Hematopoietic multipotent progenitor cell (in vitro differentiated cells): ENCODE measurements around the gene SLC25A21. TPM values are rescaled to one million over a fixed set of nuclear protein-coding genes. Genes with fewer than 3 reads are reported as not detected.
A peak's percentile ranks its signal among the peaks of the same experiment; 100 is the strongest.

ENCODE experiments used
- DNase-seq, 3 donors: peaks; one replicate each; pipeline ENCODE4 v3.0.0-alpha.2; 2011 to 2015; ENCODE audit warnings: low read depth in 2 of 3, low spot score in 2 of 3
- total RNA-seq: library from RNA; depleted of rRNA; stranded (reverse); fragments of >200 nt; gene quantifications from one replicate; pipeline ENCODE4 v1.2.3, GENCODE V29; 2012

SLC25A21 gene
- total RNA-seq, 1 donor = 0.54 TPM

GRCh38 chr14:37048666-37049071 lies 123.7 kb downstream of the SLC25A21 start:
- no peak for DNase-seq

GRCh38 chr14:37047996-37048395 lies 124.4 kb downstream of the SLC25A21 start:
- DNase-seq = no peak

- no peak for DNase-seq
These were observed 125.2 kb downstream of the SLC25A21 start for GRCh38 chr14:37047226-37047625.

GRCh38 chr14:37046815-37047214 lies 125.6 kb downstream of the SLC25A21 start:
- no peak for DNase-seq

- DNase-seq = no peak
These were observed 126.9 kb downstream of the SLC25A21 start for GRCh38 chr14:37045340-37046061.

GRCh38 chr14:37037636-37038387 lies 134.6 kb downstream of the SLC25A21 start:
- DNase-seq = no peak

- no peak for DNase-seq
These were observed 135.6 kb downstream of the SLC25A21 start for GRCh38 chr14:37036669-37037341.

- no peak for DNase-seq
These were observed 137.0 kb downstream of the SLC25A21 start for GRCh38 chr14:37035401-37035800.

- DNase-seq = no peak
These were observed 137.8 kb downstream of the SLC25A21 start for GRCh38 chr14:37034410-37035285.

- no peak for DNase-seq
These were observed 139.5 kb downstream of the SLC25A21 start for GRCh38 chr14:37032863-37033262.

GRCh38 chr14:37027188-37027824 lies 145.1 kb downstream of the SLC25A21 start:
- DNase-seq = peak in 2 of 3 donors; percentile 2 to 11

GRCh38 chr14:37023875-37024565 lies 148.4 kb downstream of the SLC25A21 start:
- no peak for DNase-seq

- DNase-seq = no peak
These were observed 151.0 kb downstream of the SLC25A21 start for GRCh38 chr14:37021390-37021789.

- DNase-seq = no peak
These were observed 152.9 kb downstream of the SLC25A21 start for GRCh38 chr14:37019488-37019887.

GRCh38 chr14:37018571-37019240 lies 153.7 kb downstream of the SLC25A21 start:
- no peak for DNase-seq

- no peak for DNase-seq
These were observed 159.3 kb downstream of the SLC25A21 start for GRCh38 chr14:37013078-37013477.

GRCh38 chr14:36998686-36999085 lies 173.7 kb downstream of the SLC25A21 start:
- no peak for DNase-seq

- DNase-seq = no peak
These were observed 174.6 kb downstream of the SLC25A21 start for GRCh38 chr14:36997843-36998242.
